Measurements from ENCODE around the gene NUP93. TPM values are rescaled to one million over a fixed set of nuclear protein-coding genes. Genes with fewer than 3 reads are reported as not detected.

NUP93 gene
- total RNA-seq, 2 donors from 2014 or later = 25.7 to 38.7 TPM

DNA sequence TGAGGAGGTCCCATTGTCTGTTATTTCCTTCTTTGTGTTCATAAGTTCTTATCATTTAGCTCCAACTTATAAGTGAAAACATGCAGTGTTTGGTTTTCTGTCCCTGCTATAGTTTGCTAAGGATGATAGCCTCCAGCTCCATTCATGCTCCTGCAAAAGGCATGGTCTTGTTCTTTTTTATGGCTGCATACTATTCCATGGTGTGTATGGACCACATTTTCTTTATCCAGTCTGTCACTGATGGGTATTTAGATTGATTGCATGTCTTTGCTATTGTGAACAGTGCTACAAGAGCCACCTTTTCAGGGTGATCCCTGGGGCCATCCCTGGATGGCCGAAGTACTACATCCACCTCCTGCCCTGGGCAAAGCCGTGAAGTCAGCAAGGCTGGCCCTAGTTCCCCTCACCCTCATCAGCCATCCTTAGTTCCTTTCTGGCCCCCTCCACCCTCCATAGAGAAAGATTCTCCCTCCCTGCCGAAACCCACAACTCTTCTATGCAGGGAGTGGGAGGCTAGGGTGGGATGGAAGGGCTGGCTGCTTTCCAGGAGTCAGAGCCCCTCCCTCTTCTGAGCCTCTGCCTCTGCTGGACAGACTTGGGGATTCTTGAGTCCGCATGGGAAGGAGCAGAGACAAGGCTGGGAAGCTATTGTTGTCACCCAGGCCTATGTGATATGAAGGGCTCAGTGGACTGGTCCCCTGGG is 39.4 kb upstream of the NUP93 start:
- Histone ChIP-seq H3K4me1 (ENCODE audit: control insufficient read depth in 1 of 2, low read depth in 2 of 2) (peaks cover 3 to 7% of the 10 kb centered on the region in 2 donors), H3K27me3 (replicated peaks; ENCODE audit: insufficient read depth) (no peaks in the 10 kb centered on the region), H3K9me3 (no peaks in the 10 kb centered on the region), H3K4me3 (no peak overlapping the region), H3K27ac (no peak overlapping the region), H3K36me3 (no peaks in the 10 kb centered on the region)
- TF ChIP-seq, protein P1, sequence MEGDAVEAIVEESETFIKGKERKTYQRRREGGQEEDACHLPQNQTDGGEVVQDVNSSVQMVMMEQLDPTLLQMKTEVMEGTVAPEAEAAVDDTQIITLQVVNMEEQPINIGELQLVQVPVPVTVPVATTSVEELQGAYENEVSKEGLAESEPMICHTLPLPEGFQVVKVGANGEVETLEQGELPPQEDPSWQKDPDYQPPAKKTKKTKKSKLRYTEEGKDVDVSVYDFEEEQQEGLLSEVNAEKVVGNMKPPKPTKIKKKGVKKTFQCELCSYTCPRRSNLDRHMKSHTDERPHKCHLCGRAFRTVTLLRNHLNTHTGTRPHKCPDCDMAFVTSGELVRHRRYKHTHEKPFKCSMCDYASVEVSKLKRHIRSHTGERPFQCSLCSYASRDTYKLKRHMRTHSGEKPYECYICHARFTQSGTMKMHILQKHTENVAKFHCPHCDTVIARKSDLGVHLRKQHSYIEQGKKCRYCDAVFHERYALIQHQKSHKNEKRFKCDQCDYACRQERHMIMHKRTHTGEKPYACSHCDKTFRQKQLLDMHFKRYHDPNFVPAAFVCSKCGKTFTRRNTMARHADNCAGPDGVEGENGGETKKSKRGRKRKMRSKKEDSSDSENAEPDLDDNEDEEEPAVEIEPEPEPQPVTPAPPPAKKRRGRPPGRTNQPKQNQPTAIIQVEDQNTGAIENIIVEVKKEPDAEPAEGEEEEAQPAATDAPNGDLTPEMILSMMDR (IDR thresholded peaks at IDR 0.05) = no peak
- DNase-seq (ENCODE audit: low spot score) = no peak
- no peak for ATAC-seq (ENCODE audit: insufficient number of reproducible peaks, low FRiP score, low read depth)

DNA sequence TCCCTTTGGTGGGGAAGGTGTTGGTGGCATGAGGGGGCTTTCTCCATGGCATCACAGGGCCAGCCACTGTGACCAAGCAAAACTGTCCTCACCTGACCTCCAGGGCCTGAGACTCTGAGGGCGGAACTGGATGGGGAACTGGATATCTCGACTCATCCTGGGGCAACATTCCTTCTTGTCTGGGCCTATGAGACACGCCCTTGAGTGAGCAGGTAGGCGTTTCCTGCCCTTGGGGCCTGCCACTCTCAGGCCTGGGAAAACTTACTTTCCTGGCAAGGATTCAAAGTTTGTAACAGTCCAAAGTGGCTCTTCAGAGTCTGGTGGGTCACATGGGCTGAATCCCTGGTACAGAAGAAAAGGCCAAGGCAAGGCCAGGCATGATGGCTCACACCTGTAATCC is 38.0 kb upstream of the NUP93 start:
- H3K9me3 ChIP-seq = no peaks in the 10 kb centered on the region
- H3K27ac ChIP-seq = no peak overlapping the region
- no peaks in the 10 kb centered on the region for H3K4me1 ChIP-seq (ENCODE audit: control insufficient read depth in 1 of 2, low read depth in 2 of 2)
- ATAC-seq (ENCODE audit: insufficient number of reproducible peaks, low FRiP score, low read depth) (no peak), DNase-seq (ENCODE audit: low spot score) (no peak)
- no peak overlapping the region for H3K4me3 ChIP-seq
- TF ChIP-seq, protein P1 (IDR thresholded peaks at IDR 0.05) = no peak
- no peaks in the 10 kb centered on the region for H3K36me3 ChIP-seq
- no peaks in the 10 kb centered on the region for H3K27me3 ChIP-seq (replicated peaks; ENCODE audit: insufficient read depth)

DNA sequence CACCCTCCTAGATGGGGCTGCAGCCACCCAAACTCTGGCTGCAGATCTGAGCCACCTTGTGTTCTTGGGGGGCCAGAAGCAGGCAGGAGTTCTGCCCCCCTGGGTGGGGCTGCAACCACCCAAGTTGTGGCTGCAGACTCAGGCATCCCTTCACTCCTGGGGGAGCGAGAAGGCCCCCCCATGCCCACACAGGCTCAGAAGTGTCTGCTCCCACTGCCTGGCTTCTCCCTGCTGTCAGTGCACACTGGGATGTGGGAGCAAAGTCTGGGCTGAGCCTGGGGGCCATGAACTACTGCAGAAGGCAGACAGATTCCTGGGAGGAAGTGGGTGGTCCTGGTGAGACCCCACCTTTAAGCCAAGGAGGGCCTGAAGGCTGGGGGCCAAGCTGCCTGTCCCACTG is 34.7 kb upstream of the NUP93 start:
- H3K4me1 ChIP-seq (ENCODE audit: control insufficient read depth in 1 of 2, low read depth in 2 of 2) = no peaks in the 10 kb centered on the region
- TF ChIP-seq, protein P1 (IDR thresholded peaks at IDR 0.05) = no peak
- DNase-seq (ENCODE audit: low spot score) (no peak), ATAC-seq (ENCODE audit: insufficient number of reproducible peaks, low FRiP score, low read depth) (no peak)
- H3K9me3 ChIP-seq = peaks cover 5% of the 10 kb centered on the region
- no peak overlapping the region for H3K4me3 ChIP-seq
- no peak overlapping the region for H3K27ac ChIP-seq
- H3K36me3 ChIP-seq = no peaks in the 10 kb centered on the region
- no peaks in the 10 kb centered on the region for H3K27me3 ChIP-seq (replicated peaks; ENCODE audit: insufficient read depth)

DNA sequence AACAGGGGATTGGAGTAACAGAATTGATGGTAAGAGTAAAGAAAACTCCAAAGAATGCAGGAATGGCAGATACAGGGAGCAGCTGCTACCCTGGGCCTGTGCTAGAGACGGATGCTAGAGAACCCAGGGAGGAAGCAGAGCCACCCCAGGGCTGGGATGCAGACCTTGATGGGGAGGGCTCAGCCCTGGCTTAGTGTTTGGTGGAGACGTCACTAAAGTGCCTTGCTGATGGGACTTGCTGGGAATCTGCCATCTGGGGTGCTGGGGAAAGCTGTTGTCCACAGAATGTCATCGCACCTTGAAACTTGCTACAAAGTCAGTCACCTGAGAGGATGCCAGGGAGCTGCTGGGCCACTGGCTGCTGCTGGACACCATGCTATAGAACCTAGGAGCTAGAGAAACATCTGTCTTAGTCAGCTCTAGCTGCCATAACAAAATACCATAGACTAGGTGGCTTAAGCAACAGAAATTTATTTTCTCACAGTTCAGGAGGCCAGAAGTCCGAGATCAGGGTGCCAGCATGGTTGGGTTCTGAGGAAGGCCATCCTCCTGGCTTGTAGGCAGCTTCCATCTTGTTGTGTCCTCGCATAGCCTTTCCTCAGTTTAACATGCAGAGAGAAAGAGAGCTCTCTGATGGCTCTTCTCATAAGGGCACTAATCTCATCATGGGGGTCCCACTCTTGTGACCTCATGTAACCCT is 32.3 kb upstream of the NUP93 start:
- ATAC-seq (ENCODE audit: insufficient number of reproducible peaks, low FRiP score, low read depth) = no peak
- TF ChIP-seq, protein P1 (IDR thresholded peaks at IDR 0.05) = no peak
- no peaks in the 10 kb centered on the region for H3K36me3 ChIP-seq

DNA sequence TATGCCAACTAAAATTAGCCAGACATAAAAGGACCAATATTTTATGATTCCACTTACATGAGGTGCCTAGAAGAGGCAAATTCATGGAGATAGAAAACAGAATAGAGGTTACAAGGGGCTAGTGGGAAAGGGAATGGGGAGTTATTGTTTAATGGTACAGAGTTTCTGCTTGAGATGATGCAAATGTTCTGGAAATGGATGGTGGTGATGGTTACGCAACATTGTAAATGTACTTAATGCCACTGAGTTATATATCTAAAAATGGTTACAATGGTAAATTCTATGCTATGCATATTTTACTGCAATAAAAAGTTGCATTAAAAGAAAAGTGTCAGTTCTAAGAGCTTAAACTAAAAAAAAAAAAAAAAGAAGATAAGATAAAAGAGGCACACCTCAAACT is 29.7 kb upstream of the NUP93 start:
- no peaks in the 10 kb centered on the region for H3K36me3 ChIP-seq
- DNase-seq (ENCODE audit: low spot score) (no peak), ATAC-seq (ENCODE audit: insufficient number of reproducible peaks, low FRiP score, low read depth) (no peak)
- no peaks in the 10 kb centered on the region for H3K27me3 ChIP-seq (replicated peaks; ENCODE audit: insufficient read depth)
- H3K4me1 ChIP-seq (ENCODE audit: control insufficient read depth in 1 of 2, low read depth in 2 of 2) = no peaks in the 10 kb centered on the region
- TF ChIP-seq, protein P1 (IDR thresholded peaks at IDR 0.05) = no peak
- no peak overlapping the region for H3K4me3 ChIP-seq
- H3K9me3 ChIP-seq = peaks cover 5% of the 10 kb centered on the region
- no peak overlapping the region for H3K27ac ChIP-seq

More for the DNA sequence above, 32.3 kb upstream of the NUP93 start:
- Histone ChIP-seq H3K9me3 (peaks cover 5% of the 10 kb centered on the region), H3K4me1 (ENCODE audit: control insufficient read depth in 1 of 2, low read depth in 2 of 2) (no peaks in the 10 kb centered on the region), H3K27me3 (replicated peaks; ENCODE audit: insufficient read depth) (no peaks in the 10 kb centered on the region), H3K4me3 (no peak overlapping the region), H3K27ac (no peak overlapping the region)
- DNase-seq (ENCODE audit: low spot score) = no peak
